Keratinocyte (primary cell): ENCODE data around the gene HBD. TPM values are rescaled to one million over a fixed set of nuclear protein-coding genes. Genes with fewer than 3 reads are reported as not detected.
"Not testable (repeated sequence)": the region's sequence is repeated elsewhere in the genome, so short reads cannot be mapped to it uniquely, and the experiment has no call there.

Source experiments
- DNase-seq: peaks from one replicate; pipeline ENCODE4 v3.0.0-alpha.2; 2011; ENCODE audit warnings: low read depth, missing footprints, low spot score
- FAIRE-seq: peaks from 2 replicates; lab custom pipeline; 2011; peaks lifted over from hg19 to GRCh38; lab: Jason Lieb, UNC
- H2AFZ ChIP-seq: 2 replicates; pipeline ENCODE4 v1.6.0; 2012; ENCODE audit warnings: low read length, control low read depth, inconsistent platforms; ENCODE audit not compliant: control insufficient read depth
- H3K27ac ChIP-seq: 2 replicates; pipeline ENCODE4 v1.5.1; 2011; ENCODE audit warnings: low read length; ENCODE audit not compliant: control insufficient read depth, insufficient read depth
- H3K27me3 ChIP-seq: 3 replicates; pipeline ENCODE4 v1.6.0; 2011; ENCODE audit warnings: low read length; ENCODE audit not compliant: control insufficient read depth, insufficient read depth; ENCODE audit errors: extremely low read depth
- H3K36me3 ChIP-seq, 2 experiments: 2 replicates in 1 of 2; 3 replicates in 1 of 2; pipeline ENCODE4 v1.5.1; 2011; ENCODE audit warnings: low read length in 2 of 2, mild to moderate bottlenecking in 1 of 2; ENCODE audit not compliant: control insufficient read depth in 2 of 2, insufficient read depth in 2 of 2; ENCODE audit errors: extremely low read depth in 1 of 2
- H3K4me1 ChIP-seq: 3 replicates; pipeline ENCODE4 v1.5.1; 2011; ENCODE audit warnings: low read length; ENCODE audit not compliant: control insufficient read depth, insufficient read depth; ENCODE audit errors: extremely low read depth
- H3K4me2 ChIP-seq: 3 replicates; pipeline ENCODE4 v1.6.0; 2011; ENCODE audit warnings: low read depth, low read length; ENCODE audit not compliant: control insufficient read depth, insufficient read depth; ENCODE audit errors: extremely low read depth
- H3K4me3 ChIP-seq, 3 experiments: fragments of 200-600 bp in 1 of 3; sonication (generic) in 1 of 3; 2 replicates in 2 of 3; 3 replicates in 1 of 3; pipeline ENCODE4 v1.5.1; 2011 to 2016; ENCODE audit warnings: low read length in 3 of 3, mild to moderate bottlenecking in 3 of 3, control low read depth in 2 of 3, inconsistent platforms in 1 of 3, low read depth in 1 of 3, mixed read lengths in 1 of 3, mixed run types in 1 of 3, moderate library complexity in 1 of 3; ENCODE audit not compliant: control insufficient read depth in 2 of 3, insufficient read depth in 2 of 3; ENCODE audit errors: extremely low read depth in 1 of 3
- H3K79me2 ChIP-seq: 2 replicates; pipeline ENCODE4 v1.6.0; 2012; ENCODE audit warnings: low read length; ENCODE audit not compliant: control insufficient read depth, insufficient read depth
- H3K9ac ChIP-seq: 3 replicates; pipeline ENCODE4 v1.6.0; 2011; ENCODE audit warnings: low read length; ENCODE audit not compliant: control insufficient read depth, insufficient read depth; ENCODE audit errors: extremely low read depth
- H3K9me1 ChIP-seq: 3 replicates; pipeline ENCODE4 v1.6.0; 2011; ENCODE audit warnings: low read length; ENCODE audit not compliant: control insufficient read depth, insufficient read depth; ENCODE audit errors: extremely low read depth
- H3K9me3 ChIP-seq: 2 replicates; pipeline ENCODE4 v1.5.1; 2012; ENCODE audit warnings: low read depth, low read length; ENCODE audit not compliant: control insufficient read depth
- H4K20me1 ChIP-seq: 3 replicates; pipeline ENCODE4 v1.6.0; 2011; ENCODE audit warnings: low read length; ENCODE audit not compliant: control insufficient read depth, insufficient read depth; ENCODE audit errors: extremely low read depth
- CTCF ChIP-seq, 3 experiments: IDR thresholded peaks in 1 of 3; conservative IDR thresholded peaks in 1 of 3; optimal IDR thresholded peaks in 1 of 3; 2 replicates in 2 of 3; 3 replicates in 1 of 3; pipeline versions ENCODE3 to v1.5.1; 2011; ENCODE audit warnings: low read length in 3 of 3, mild to moderate bottlenecking in 3 of 3, moderate library complexity in 2 of 3, control low read depth in 1 of 3, inconsistent platforms in 1 of 3; ENCODE audit not compliant: insufficient read depth in 2 of 3; ENCODE audit errors: extremely low read depth in 1 of 3
- EZH2 ChIP-seq: IDR thresholded peaks from one replicate; pipeline ENCODE4 v1.6.1; 2012; ENCODE audit warnings: inconsistent platforms, mild to moderate bottlenecking, low read length, moderate library complexity
- dilution Hi-C: fragments of 300-500 bp; cut with MboI; formaldehyde crosslinking; loops from one replicate; pipeline ENCODE4 v1.7.0; 2020; ENCODE audit warnings: low sequenced_read_pairs; ENCODE audit not compliant: extremely low pct_ligation_motif_present
- polyA plus RNA-seq, 5 experiments: library from polyadenylated mRNA; depleted of rRNA in 3 of 5; stranded (reverse) in 3 of 5; stranded (forward) in 1 of 5; unstranded in 1 of 5; fragments of >200 nt; gene quantifications; 1 replicate in 1 of 5; 2 replicates in 3 of 5; 3 replicates in 1 of 5; pipeline versions ENCODE4 v1.2.1 to v1.2.3, GENCODE V29; 2011 to 2012; ENCODE audit warnings: missing spikeins in 2 of 5, low read depth in 1 of 5, low replicate concordance in 1 of 5

The HBD gene
- polyA plus RNA-seq, 1 donor (not counting 4 experiments of a cell fraction or from before 2014, with no cell fraction given) = not detected

DNA sequence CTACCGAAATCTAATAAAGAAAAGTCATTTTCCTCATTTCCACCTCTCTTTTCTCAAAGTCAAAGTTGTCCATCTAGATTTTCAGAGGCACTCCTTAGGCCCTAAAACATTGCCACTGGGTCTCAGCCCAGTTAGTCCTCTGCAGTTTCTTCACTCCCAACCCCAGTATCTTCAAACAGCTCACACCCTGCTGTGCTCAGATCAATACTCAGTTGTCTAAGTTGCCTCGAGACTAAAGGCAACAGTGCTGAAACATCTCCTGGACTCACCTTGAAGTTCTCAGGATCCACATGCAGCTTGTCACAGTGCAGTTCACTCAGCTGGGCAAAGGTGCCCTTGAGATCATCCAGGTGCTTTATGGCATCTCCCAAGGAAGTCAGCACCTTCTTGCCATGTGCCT is 19.7 kb upstream of the HBD start:
- FAIRE-seq, dilution Hi-C loops, H3K9me1 ChIP-seq, H3K9ac ChIP-seq, H2AFZ ChIP-seq, H3K4me3 ChIP-seq, H3K27me3 ChIP-seq, H4K20me1 ChIP-seq, H3K36me3 ChIP-seq, H3K9me3 ChIP-seq, H3K79me2 ChIP-seq, H3K4me1 ChIP-seq, DNase-seq, H3K4me2 ChIP-seq, H3K27ac ChIP-seq: not testable (repeated sequence)

DNA sequence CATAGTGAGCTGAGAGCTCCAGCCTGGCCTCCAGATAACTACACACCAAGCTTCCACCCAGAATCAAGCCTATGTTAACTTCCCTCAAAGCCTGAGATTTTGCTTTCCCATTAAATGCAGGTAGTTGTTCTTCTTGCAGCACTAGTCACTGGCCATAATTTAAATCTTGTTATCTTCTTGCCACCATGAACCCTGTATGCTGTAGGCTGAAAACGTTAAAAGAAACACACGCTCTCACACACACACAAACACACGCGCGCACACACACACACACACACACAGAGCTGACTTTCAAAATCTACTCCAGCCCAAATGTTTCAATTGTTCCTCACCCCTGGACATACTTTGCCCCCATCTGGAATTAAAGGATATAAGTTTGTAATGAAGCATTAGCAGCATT is 19.2 kb upstream of the HBD start:
- H3K27ac ChIP-seq, H3K27me3 ChIP-seq, H3K4me2 ChIP-seq, dilution Hi-C loops, DNase-seq, H3K9me3 ChIP-seq, H4K20me1 ChIP-seq, H3K79me2 ChIP-seq, H3K4me1 ChIP-seq, H2AFZ ChIP-seq, H3K9me1 ChIP-seq, H3K4me3 ChIP-seq, FAIRE-seq, H3K9ac ChIP-seq, H3K36me3 ChIP-seq: not testable (repeated sequence)

DNA sequence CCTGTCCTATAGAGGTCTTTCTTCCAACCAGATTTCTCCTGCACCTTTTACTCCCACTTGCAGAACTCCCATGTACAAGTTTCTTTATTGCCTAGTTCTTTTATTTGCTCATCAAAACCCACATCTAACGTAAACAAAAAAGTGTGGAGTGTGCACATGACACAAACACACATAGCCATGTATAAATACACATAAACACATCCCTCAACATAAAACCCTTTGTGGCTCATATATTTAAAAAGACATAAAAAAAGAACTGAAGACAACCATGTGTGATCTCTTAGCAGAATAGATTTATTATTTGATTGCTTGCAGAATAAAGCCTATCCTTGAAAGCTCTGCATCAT is 18.6 kb upstream of the HBD start:
- no peak for DNase-seq
- no peaks in the 10 kb centered on the region for H4K20me1 ChIP-seq
- H3K27me3 ChIP-seq = no peaks in the 10 kb centered on the region
- H3K36me3 ChIP-seq = no peaks in the 10 kb centered on the region
- dilution Hi-C loops = no loop called here
- FAIRE-seq = no peak
- H3K9me1 ChIP-seq = no peaks in the 10 kb centered on the region
- no peak overlapping the region for H3K27ac ChIP-seq
- H3K4me3 ChIP-seq = no peak overlapping the region
- no peaks in the 10 kb centered on the region for H3K9me3 ChIP-seq
- no peak overlapping the region for H3K4me2 ChIP-seq
- H3K9ac ChIP-seq = no peak overlapping the region
- no peaks in the 10 kb centered on the region for H3K79me2 ChIP-seq
- H3K4me1 ChIP-seq = no peaks in the 10 kb centered on the region
- no peak overlapping the region for H2AFZ ChIP-seq
- TF ChIP-seq EZH2 (no peak), CTCF (optimal IDR thresholded peaks at IDR 0.05 in 1 of 3, IDR thresholded peaks at IDR 0.05 in 1 of 3, conservative IDR thresholded peaks at IDR 0.05 in 1 of 3; ENCODE audit: extremely low read depth in 1 of 3, insufficient read depth in 2 of 3, low read length in 3 of 3) (no peak)
